ENCODE results near the gene ARHGAP23.
"Not testable (repeated sequence)": the region's sequence is repeated elsewhere in the genome, so short reads cannot be mapped to it uniquely, and the experiment has no call there.

GRCh38 chr17:38477951-38478350 is 49.7 kb downstream of the ARHGAP23 start:
- not testable (repeated sequence) for TF ChIP-seq CTCF (IDR thresholded peaks at IDR 0.05; ENCODE audit: insufficient read depth, low read length, poor library complexity, severe bottlenecking); EZH2phosphoT487 (conservative IDR thresholded peaks at IDR 0.05; ENCODE audit: low read length)
